Mucosa of descending colon (tissue), 3 donors: ENCODE results near the gene MYLK2. TPM values are rescaled to one million over a fixed set of nuclear protein-coding genes. Genes with fewer than 3 reads are reported as not detected.
A peak's percentile ranks its signal among the peaks of the same experiment; 100 is the strongest.

Experiments used
- ATAC-seq: fragments of 200-7000 bp; cut with Tn5 transposase; one replicate; pipeline ENCODE4 v1.9.1; 2020; ENCODE audit warnings: mild to moderate bottlenecking, moderate library complexity
- DNase-seq, 3 donors: peaks; one replicate each; pipeline ENCODE4 v3.0.0-alpha.2; 2020
- H3K36me3 ChIP-seq: fragments of 200-600 bp; one replicate; pipeline ENCODE4 v1.8.0; 2021; ENCODE audit warnings: low read depth, mild to moderate bottlenecking
- H3K4me1 ChIP-seq: fragments of 200-600 bp; one replicate; pipeline ENCODE4 v1.8.0; 2021; ENCODE audit warnings: low read depth, mild to moderate bottlenecking
- H3K4me3 ChIP-seq: fragments of 200-600 bp; one replicate; pipeline ENCODE4 v1.8.0; 2021; ENCODE audit warnings: mild to moderate bottlenecking
- H3K9me3 ChIP-seq: fragments of 200-600 bp; one replicate; pipeline ENCODE4 v1.8.0; 2021; ENCODE audit warnings: mild to moderate bottlenecking
- CTCF ChIP-seq: fragments of 200-600 bp; IDR thresholded peaks from one replicate; pipeline ENCODE4 v1.8.0; 2022; ENCODE audit warnings: antibody characterized with exemption, mild to moderate bottlenecking
- intact Hi-C, 2 donors: fragments of 100-400 bp; cut with DNase I in 1 of 2; cut with micrococcal nuclease in 1 of 2; formaldehyde crosslinking; loops; one replicate each; pipeline versions ENCODE4 v1.11.0 to v1.11.1; 2022; cut with DNase I, micrococcal nuclease
- total RNA-seq, 3 donors: library from RNA; stranded (reverse); fragmentation: NEBNext Ultra II Directional in 2 of 3; extraction: Animal tissue kit (Norgen Biotek cat#: 25700) in 2 of 3; gene quantifications; one replicate each; pipeline versions ENCODE4 v1.2.1 to v1.2.4, GENCODE V29; 2021 to 2023
- donor health status: DM: no; HTN: no; CAD: no; lungs with moderate emphysema.
- donor health status: DM: no; HTN: no; CAD: no.
- donor health status: DM: no; HTN: yes; CAD: no.

Gene MYLK2
- total RNA-seq, 3 donors from 2014 or later, result 0.09 to 0.31 TPM; not detected in 1

GRCh38 chr20:31818376-31818908 lies 714 bp upstream of the MYLK2 start:
- no peaks in the 10 kb centered on the region for H3K36me3 ChIP-seq

GRCh38 chr20:31820228-31820627 lies 1.1 kb downstream of the MYLK2 start:
- no peak for TF ChIP-seq CTCF
- DNase-seq, result no peak
- no peaks in the 10 kb centered on the region for H3K9me3 ChIP-seq
- ATAC-seq, result no peak
- H3K36me3 ChIP-seq, result no peaks in the 10 kb centered on the region
- intact Hi-C loops, result loop anchor here in 1 of 2 donors (5.0 kb wide), 1 partner anchor 217 kb away; no protein-coding TSS in a partner anchor
- peaks cover 5% of the 10 kb centered on the region for H3K4me1 ChIP-seq
- no peak overlapping the region for H3K4me3 ChIP-seq

More at GRCh38 chr20:31818376-31818908, 714 bp upstream of the MYLK2 start:
- intact Hi-C loops, result no loop called here
- peaks cover 5% of the 10 kb centered on the region for H3K4me1 ChIP-seq
- no peak overlapping the region for H3K4me3 ChIP-seq
- ATAC-seq, result no peak
- no peak for TF ChIP-seq CTCF
- H3K9me3 ChIP-seq, result no peaks in the 10 kb centered on the region
- DNase-seq, result no peak

- DNase-seq (no peak), ATAC-seq (no peak)
- no peaks in the 10 kb centered on the region for H3K36me3 ChIP-seq
- intact Hi-C loops, result loop anchor here in 1 of 2 donors (5.0 kb wide), 1 partner anchor 216 kb away; no protein-coding TSS in a partner anchor
- no peak overlapping the region for H3K4me3 ChIP-seq
- no peak for TF ChIP-seq CTCF
- no peaks in the 10 kb centered on the region for H3K4me1 ChIP-seq
- no peaks in the 10 kb centered on the region for H3K9me3 ChIP-seq
Observed at GRCh38 chr20:31821427-31821826, 2.3 kb downstream of the MYLK2 start.

GRCh38 chr20:31822421-31823330 lies 3.5 kb downstream of the MYLK2 start:
- peak; percentile 98 for TF ChIP-seq CTCF
- ATAC-seq (peak; percentile 89), DNase-seq (peak; percentile 74 to 80 (median 75))
- H3K4me1 ChIP-seq, result no peaks in the 10 kb centered on the region
- H3K36me3 ChIP-seq, result no peaks in the 10 kb centered on the region
- no peaks in the 10 kb centered on the region for H3K9me3 ChIP-seq
- no peak overlapping the region for H3K4me3 ChIP-seq
- intact Hi-C loops, result loop anchor here in 1 of 2 donors (5.0 kb wide), 1 partner anchor 215 kb away; no protein-coding TSS in a partner anchor

GRCh38 chr20:31823360-31824124 lies 4.4 kb downstream of the MYLK2 start:
- intact Hi-C loops, result loop anchor here in 1 of 2 donors (5.0 kb wide), 1 partner anchor 214 kb away; no protein-coding TSS in a partner anchor
- no peaks in the 10 kb centered on the region for H3K36me3 ChIP-seq
- H3K4me1 ChIP-seq, result no peaks in the 10 kb centered on the region
- no peaks in the 10 kb centered on the region for H3K9me3 ChIP-seq
- no peak for DNase-seq
- no peak for ATAC-seq
- H3K4me3 ChIP-seq, result no peak overlapping the region
- TF ChIP-seq CTCF, result no peak
